ENCODE data around the gene GPR155.
"Not testable (repeated sequence)": the region's sequence is repeated elsewhere in the genome, so short reads cannot be mapped to it uniquely, and the experiment has no call there.

Gene GPR155

DNA sequence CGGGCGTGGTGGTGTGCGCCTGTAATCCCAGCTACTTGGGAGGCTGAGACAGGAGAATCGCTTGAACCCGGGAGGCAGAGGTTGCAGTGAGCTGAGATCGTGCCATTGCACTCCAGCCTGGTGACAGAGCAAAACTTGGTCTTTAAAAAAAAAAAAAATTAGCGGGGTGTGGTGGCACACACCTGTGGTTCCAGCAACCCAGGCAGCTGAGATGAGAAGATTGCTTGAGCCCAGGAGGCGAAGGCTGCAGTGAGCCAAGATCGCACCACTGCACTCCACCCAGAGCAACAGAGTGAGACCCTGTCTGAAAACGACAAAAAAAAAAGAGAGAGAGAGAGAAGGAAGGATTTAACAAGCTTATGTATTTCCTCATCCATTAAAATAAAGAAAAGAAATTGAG lies 2.7 kb upstream of the GPR155 start:
- DNase-seq, result not testable (repeated sequence)

DNA sequence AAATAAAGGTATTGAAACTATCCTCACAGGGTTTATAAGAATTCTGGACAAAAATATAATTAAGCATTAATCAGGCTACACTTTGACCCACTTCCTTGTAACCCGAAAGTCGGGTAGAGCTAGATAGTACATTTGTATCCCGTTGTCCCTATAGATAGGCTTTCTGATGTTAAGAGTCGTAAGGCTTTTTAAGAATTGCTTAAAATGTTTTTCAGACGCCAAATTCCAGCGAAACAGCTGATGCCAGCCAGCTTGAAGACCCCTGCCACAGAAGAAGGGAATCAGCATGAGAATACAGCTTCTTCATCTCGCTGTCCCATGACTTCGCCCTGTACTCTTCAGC lies 962 bp upstream of the GPR155 start:
- no peak for DNase-seq

DNA sequence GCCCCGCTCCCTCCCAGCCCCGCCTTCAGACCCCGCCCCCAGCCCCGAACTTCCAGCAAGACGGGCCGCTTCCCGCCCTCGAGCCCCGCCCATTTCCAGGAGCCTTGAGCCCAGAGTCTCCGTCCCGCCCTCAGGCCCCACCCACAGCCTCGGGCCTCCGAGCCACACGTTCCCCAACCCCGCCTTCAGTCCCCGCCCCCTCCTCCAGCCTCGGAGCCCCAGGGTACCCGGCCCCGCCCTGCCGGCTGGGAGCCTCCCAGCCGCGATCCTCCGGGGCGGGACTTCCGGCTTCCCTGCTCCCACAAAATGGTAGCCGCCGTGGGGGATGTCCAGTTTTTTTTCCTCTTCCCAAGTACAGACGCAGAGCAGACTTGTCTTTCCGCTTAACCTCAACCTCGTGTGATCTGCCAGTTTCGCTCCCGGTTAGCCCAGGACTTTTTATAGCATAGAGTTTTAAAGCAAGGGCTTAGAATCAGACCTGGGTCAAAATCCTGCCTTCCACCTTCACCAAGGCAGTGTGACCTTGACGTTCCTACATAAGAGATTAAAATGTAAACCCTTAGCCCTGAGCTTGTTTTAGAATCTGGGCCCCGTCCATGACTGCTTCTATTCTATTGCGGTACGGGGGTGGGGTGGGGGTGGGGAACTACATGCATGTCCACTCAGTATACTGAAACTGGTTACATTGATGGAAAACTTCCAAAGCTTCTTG lies 435 bp upstream of the GPR155 start:
- peak; percentile 98 for DNase-seq

DNA sequence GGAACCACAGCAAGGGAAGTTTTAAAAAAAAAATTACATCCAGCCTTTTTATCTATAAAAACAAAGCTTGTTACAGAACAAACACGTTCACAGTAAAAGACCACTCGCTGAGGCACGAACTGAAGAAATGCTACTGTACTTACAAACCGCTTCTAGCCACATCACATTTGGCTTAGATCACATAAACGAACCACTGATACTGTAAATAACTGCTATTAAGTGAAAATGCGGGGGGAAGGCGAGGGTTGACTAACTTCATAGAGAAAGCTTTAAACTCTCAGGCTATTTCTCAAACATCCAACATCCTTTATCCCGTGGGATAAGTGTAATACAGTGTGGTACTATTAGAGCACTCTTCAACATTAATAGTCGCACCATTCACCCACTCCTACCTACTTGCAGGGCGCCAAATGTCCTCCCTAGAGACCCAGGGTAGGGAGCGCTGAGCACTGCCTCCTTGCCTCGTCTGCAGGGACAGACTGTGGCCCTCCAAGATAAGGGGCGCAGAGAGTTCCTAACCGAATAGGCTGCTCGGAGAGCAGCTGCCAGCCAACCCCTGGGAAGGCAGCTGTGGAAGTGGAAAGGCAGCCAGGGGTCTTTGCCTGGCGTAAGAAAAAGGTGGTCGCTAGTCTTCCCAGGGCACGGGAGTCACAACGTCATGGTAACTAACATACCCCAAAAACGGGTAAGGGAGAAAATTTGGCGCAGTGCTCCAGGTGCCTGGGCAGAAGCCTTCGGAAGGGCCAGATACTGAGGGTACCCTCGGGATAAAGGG lies 854 bp downstream of the GPR155 start:
- DNase-seq, result peak; percentile 20

DNA sequence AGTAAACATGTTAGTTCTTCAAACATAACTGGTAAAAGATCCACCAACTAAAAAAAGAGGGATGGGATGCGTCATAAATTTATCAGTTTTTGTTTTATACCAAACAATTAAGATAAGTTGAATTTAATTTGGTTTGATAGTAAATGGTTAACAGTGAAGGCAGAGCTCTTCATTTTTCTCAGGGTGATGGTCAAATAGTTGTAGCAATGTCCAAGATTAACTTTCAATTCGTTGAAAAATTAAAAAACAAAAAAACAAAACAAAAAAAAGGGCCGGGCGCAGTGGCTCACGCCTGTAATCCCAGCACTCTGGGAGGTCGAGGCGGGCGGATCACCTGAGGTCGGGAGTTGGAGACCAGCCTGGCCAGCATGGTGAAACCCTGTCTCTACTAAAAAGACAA lies 1.8 kb downstream of the GPR155 start:
- not testable (repeated sequence) for DNase-seq

DNA sequence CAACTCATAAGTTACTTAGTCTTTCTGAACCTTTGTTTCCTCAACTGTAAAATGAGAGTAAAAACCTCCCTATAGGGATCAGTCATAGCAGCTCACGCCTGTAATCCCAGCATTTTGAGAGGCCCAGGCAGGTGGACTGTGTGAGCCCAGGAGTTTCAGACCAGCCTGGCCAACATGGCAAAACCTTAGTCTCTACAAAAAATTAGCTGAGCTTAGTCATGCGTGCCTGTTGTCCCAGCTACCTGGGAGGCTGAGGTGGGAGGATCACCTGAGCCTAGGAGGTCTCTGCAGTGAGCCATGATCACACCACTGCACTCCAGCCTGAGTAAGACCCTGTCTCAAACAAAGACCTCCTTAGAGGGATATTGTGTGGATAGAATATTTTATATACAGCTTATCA lies 2.3 kb downstream of the GPR155 start:
- DNase-seq, result no peak

DNA sequence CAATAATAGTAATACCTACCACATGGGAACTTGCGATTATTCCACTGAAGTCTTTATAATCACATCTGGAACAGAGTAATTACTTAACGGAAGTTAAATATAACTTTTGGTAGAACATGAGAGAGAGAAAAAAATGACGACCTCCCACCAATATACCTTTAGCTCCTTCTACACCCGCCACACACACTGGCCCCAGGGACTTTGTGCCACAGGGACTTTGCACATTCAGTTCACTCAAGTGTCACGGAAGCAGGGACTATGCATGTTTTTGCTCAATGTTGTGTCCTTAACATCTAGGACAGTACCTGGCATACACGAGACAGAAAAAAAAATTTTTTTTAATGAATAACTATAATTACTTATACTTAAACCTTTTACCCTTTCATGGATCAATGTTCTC lies 4.0 kb downstream of the GPR155 start:
- DNase-seq, result no peak

DNA sequence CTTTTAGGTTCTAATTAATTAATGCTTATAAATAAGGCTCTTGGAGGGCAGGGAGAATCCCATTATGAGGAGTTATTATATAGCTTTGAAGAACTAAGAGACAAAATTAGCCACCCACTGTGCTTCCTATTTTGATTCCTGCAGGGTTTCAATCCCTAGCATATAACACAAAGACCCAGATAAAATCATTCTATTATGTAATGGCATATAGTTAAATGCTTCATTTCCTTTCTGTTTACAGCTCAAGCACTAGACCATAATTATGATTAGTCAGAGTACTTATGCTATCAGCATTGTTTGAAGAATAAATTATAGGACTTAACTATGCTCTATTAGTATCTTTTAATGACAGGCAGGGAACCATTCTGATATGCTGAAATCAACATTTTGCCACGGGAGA lies 9.1 kb downstream of the GPR155 start:
- no peak for DNase-seq

DNA sequence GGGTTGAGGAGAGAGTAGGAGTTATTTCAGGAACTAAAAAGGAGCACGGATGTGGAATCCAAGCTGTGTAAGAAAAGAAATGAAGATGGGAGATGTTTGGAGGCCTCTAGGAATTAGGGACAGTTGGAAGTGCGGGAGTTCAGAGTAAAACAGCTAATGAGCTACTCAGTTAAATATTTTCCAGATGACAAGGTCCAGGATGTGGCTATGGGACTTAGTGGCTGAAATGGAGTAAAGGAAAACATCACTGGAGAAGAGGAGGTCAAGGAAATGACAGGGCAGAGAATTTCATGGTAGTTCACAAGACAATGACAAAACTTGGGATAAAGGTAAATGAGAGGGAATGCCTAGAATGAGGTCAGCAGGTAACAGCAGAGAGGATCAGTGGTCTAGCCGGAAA lies 13.0 kb downstream of the GPR155 start:
- DNase-seq, result peak; percentile 54

DNA sequence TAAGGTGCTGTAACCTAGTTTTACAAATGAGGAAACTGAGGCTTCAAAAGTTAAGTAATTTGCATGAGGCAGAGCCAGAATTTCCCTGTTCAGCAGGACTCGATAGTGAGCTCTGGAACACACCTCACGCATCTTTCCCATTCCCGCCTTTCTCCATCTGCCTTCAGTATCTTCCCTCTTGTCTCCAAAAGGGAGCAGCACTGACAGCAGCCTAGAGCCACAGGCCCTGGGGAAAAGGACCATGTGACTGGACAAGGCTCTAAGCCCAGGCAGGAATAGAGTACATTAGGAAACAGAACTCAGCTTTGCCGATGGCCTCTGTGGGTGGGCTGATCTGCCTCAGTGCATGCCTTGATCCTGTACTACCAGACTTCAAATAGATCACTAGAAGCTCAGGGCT lies 21.5 kb downstream of the GPR155 start:
- no peak for DNase-seq

DNA sequence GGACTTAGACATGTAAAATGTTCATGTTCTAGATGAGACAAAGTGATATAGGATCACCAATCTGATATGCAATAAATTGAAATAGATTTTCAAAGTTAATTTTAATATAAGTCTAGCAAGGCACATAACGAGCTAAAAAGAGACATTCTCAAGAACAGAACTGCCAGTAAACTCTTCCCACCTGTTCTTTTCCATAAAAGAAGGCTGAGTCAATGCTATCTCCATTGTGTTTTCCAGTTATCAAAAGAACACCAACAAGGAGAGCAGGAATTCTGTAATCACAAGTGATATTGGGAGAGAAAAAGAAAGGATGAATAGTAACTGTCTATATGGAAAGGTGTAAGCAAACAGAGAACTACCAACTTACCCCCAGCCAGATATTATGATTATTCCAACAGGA lies 25.6 kb downstream of the GPR155 start:
- DNase-seq, result no peak

DNA sequence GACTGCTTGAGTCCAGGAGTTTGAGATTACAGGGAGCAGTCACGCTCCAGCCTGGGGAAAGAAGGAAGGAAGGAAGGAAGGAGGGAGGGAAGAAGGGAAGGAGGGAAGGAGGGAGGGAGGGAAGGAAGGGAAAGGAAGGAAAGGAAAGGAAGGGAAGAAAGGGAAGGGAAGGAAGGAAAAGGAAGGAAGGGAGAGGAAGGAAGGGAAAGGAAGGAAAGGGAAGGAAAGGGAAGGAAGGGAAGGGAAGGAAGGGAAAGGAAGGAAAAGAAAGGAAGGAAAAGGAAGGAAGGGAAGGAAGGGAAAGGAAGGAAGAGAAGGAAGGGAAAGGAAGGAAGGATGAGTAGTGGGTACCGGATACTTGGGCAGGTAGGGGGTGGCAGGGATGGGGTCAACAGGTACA lies 32.3 kb downstream of the GPR155 start:
- DNase-seq, result no peak

DNA sequence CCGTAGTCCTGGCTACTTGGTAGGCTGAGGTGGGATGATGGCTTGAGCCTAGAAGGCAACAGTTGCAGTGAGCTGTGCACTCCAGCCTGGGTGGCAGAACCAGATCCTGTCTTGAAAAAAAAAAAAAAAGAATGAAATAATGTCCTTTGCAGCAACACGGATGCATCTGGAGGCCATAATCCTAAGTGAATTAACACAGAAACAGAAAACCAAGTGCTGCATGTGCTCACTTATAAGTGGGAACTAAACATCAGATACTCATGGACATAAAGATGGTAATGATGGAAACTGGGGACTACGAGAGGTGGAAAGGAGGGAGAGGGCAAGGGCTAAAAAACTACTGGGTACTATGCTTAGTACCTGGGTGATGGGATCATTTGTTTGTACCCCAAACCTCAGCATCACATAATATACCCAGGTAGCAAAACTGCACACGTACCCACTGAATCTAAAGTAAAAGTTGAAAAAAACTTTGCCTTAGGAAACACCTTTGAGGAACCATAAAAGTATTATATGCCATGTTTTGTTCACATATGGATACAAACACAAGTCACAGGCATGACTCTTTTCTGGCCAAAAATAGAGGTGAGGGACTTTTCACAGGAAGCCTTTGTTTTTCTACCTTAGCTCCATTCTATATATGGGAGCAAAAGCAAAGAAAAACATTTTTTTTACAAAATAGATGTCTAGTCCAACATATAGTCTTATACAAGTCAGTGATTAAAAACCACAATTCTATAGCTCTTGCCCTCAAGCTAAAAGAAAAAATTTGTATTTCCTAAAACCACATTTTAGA lies 36.6 kb downstream of the GPR155 start:
- no peak for DNase-seq

DNA sequence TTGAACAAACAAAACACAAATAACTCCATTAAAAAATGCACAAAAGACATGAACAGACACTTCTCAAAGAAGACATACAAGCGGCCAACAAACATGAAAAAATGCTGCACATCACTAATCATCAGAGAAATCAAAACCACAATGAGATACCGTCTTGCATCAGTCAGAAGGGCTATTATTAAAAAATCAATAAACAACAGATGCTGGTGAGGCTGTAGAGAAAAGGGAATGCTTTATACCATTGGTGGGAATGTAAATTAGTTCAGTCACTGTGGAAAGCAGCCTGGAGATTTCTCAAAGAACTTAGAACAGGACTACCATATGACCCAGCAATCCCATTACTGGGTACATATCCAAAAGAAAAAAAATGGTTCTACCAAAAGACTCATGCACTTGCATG lies 37.8 kb downstream of the GPR155 start:
- no peak for DNase-seq

DNA sequence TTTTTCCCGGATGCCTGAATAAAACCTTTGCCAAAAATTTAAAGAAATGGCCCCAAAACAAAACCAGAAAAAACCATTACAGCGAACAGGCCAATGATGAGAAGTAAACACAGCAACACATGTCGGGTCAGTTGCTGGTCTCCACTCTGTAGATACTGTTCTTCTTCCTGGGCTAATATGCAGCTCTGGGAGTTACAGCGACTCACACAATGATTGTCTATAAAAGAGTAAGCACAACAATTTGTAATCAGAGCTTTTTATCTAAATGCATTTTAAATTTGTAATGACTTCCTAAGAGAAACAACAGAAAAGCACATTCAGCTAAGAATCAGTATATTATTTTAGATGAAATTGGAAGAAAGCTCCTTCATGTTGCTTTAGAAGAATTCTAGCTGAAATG lies 40.3 kb downstream of the GPR155 start:
- DNase-seq, result no peak

DNA sequence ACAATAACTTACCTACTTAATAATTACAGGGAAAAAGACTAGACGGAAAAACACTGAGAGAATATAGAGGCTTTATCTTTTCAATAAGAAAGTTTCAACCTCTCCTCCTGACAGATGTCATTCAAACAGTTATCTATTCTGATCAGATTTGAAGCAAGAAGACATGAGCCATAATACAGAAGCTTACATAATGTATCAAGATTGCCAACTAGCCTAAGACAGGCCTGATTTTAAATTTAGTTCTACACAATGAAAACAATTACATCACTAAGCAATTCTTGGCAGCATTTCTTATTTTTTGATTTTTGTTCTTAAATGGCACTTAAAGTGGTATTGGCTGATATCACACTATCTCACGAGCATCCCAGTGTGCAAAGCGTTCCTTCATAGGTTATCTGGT lies 41.6 kb downstream of the GPR155 start:
- no peak for DNase-seq

DNA sequence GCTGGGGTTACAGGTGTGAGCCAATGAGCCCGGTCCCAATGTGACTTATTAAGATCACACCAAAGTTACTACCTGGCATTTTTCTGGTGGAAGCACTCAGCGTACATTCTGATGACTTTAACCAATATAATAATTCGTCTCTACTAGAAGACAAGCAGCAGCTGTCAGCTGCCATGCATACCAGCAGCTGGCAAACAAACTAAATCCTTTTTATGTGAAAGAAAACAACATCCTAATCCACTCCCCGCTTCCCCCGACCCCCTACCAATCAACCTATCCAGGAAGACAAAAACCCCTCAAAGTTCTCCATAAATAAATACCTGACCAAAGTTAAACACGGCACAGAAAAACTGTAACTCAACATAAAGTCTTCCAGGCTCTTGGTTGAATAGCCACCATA lies 42.1 kb downstream of the GPR155 start:
- no peak for DNase-seq

DNA sequence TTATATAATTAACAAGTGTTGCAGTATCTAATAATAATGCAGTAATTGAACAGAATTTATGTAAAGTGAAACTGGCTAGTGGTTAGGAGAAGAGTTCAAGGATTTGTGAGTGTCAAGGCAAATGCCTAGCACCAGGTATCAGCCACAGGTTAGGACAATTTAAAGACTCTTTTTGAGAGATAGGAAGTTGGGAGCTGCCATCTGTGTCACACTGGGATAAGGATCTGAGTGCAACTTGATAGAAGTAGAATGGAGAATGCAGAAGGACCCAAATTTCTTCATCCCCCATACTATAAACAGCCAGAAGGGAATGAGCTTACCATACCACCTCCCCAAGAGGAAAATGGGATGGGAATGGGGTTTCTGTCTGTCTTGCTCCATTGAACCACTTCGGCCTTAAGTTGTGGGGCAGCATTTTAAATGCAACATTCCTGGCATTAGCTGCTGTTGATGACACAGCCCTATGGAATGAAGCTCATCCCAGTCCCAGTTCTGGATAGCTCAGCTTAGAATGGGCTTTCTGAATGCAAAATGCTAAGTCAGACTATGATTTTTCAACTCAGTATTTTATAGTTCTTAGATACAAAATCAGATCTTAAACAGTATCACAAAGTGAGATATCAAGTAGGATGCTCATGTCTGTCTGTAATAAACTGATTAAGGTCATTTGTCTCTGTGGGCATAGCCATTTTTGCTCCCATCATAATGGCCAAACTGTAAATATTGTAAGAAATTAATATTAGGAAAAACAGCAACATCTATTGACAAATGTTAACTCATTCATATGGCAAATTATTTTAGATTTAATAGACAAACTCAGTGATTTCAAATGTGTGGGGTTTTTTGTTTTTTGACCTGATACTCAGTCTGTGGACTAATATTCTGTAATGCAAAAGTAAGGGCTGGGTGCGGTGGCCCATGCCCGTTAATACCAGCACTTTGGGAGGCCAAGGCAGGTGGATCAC lies 44.0 kb downstream of the GPR155 start:
- DNase-seq, result peak; percentile 88

DNA sequence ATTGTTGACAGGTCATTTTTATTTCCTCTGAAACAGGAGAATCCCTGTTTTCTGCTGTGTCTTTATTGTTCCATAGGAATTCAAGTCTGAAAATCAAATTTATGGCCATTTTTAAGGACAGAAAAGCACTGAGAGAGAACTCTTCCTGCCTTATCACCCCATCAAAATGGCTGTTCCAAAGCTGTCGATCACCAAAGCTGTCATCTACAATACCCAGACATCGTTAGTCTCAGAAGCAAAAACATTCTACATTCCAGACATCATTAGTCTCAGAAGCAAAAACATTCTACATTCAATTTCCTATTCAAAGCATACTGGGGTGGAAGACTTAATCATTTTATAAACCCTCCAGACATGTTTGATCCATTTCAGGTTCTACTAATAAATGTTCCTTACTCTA lies 46.9 kb downstream of the GPR155 start:
- no peak for DNase-seq

DNA sequence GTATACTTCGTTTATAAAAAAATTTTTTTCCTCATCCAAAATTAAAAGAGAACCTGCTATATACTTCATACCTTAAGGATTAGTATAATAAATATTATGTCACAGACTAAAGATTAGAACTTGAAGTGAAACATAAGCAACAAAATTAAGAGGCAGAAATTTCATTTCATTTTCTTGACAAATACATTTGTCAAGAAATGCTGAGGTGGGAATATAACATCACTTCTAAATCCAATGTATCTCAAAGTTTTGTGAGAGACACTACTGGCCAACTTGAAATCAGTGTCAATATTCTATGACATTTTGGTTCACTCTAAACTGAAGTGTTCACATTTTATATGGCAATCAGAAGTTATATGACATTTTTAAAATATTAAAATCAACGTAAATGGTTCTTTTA lies 47.5 kb downstream of the GPR155 start:
- DNase-seq, result no peak

DNA sequence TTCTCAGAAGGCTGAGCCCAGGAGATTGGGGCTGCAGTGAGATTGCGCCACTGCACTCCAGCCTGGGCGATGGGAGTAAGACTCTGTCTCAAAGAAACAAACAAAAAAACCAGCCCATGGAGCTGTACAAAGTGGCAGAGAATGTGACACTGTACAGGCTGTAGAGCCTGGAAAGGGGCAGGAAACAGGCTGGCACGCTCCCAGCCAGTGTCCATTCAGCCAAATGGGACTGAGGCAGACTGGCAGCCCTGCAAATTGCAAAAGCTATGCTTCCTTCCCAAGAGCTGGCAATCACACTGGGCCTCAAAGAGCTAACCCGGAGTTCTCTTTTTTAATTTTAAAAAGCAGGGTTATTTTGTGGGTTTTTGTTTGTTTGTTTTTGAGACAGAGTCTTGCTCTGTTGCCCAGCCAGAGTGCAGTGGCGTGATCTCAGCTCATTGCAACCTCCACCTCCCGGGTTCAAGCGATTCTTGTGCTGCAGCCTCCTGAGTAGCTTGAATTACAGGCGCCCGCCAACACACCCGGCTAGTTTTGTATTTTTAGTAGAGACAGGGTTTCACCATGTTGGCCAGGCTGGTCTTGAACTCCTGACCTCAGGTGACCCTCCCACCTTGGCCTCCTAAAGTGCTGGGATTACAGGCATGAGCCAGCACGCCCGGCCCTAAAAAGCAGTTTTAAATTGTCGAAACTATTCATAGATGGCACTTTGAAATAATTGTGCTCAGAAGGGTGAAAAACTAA lies 48.5 kb downstream of the GPR155 start:
- DNase-seq, result no peak

DNA sequence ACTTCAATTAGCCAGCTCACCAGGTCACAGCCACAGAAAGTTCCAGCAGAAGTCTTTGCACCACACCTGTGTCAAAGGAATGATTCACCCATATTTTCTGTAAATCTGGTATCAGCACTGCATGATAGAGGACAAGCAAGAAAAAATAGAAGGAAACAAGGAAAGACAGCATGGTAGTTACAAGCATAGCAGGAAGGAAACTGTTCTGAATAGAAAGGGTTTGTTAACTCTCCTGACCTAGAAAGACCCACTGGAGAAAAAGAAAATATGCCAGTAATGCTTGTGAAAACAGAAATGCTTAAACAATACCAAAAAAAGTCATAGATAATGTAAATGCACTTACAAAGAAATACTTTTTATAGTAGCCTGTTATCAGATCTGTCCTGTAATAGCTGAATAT lies 50.5 kb downstream of the GPR155 start:
- DNase-seq, result no peak
